ENCODE data around the gene LIX1L.

LIX1L gene

DNA sequence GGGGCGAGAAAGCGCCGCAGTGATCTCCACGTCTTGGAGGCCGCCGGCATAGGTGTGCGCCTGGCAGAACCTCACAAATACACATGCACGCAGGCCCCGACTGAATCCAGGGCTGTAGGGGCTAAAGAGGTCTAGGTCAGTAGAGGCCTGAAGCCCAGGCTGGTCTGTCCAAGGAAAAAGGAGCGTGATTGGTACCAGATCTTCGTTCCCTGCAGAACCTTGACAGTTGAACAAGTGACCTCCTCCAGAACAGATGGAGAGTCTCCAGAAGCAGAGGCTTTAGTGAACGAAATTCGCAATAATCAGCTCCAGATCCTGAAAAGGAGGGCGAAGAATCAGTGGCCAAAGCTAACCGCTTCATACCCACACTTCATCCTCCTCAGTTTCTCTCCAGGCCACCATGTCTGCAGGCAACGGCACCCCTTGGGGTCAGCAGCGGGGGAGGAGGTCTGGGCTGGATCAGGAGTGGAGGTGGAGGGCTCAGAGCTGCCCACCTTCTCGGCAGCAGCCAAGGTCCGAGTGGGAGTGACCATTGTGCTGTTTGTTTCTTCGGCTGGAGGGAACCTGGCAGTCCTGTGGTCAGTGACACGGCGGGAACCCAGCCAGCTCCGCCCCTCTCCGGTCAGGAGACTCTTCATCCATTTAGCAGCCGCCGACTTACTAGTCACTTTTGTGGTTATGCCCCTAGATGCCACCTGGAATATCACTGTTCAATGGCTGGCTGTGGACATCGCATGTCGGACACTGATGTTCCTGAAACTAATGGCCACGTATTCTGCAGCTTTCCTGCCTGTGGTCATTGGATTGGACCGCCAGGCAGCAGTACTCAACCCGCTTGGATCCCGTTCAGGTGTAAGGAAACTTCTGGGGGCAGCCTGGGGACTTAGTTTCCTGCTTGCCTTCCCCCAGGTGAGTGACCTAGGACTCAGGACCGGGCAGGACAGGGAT is 38.6 kb downstream of the LIX1L start:
- TF ChIP-seq, protein P1, sequence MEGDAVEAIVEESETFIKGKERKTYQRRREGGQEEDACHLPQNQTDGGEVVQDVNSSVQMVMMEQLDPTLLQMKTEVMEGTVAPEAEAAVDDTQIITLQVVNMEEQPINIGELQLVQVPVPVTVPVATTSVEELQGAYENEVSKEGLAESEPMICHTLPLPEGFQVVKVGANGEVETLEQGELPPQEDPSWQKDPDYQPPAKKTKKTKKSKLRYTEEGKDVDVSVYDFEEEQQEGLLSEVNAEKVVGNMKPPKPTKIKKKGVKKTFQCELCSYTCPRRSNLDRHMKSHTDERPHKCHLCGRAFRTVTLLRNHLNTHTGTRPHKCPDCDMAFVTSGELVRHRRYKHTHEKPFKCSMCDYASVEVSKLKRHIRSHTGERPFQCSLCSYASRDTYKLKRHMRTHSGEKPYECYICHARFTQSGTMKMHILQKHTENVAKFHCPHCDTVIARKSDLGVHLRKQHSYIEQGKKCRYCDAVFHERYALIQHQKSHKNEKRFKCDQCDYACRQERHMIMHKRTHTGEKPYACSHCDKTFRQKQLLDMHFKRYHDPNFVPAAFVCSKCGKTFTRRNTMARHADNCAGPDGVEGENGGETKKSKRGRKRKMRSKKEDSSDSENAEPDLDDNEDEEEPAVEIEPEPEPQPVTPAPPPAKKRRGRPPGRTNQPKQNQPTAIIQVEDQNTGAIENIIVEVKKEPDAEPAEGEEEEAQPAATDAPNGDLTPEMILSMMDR (IDR thresholded peaks at IDR 0.05; ENCODE audit: insufficient read depth, low read depth, low read length, missing control alignments) = no peak
- DNase-seq (ENCODE audit: low read depth) = peak; percentile 47
- H3K4me3 ChIP-seq (ENCODE audit: low read depth, low read length) = peak overlapping the region; percentile 80

- peak; percentile 94 for DNase-seq (ENCODE audit: low read depth)
- TF ChIP-seq, protein P1 (IDR thresholded peaks at IDR 0.05; ENCODE audit: insufficient read depth, low read depth, low read length, missing control alignments) = no peak
- H3K4me3 ChIP-seq (ENCODE audit: low read depth, low read length) = peak within 1 kb of the TSS; percentile 80
Observed at GRCh38 chr1:145918144-145918991, 39.4 kb downstream of the LIX1L start, which contains the start of gene PEX11B. PEX11B (minus strand) TSS chr1:145918717; CDS start chr1:145918688, 29 bp downstream.

GRCh38 chr1:145917595-145917994 is 40.2 kb downstream of the LIX1L start:
- H3K4me3 ChIP-seq (ENCODE audit: low read depth, low read length) = peak overlapping the region; percentile 80
- no peak for DNase-seq (ENCODE audit: low read depth)

DNA sequence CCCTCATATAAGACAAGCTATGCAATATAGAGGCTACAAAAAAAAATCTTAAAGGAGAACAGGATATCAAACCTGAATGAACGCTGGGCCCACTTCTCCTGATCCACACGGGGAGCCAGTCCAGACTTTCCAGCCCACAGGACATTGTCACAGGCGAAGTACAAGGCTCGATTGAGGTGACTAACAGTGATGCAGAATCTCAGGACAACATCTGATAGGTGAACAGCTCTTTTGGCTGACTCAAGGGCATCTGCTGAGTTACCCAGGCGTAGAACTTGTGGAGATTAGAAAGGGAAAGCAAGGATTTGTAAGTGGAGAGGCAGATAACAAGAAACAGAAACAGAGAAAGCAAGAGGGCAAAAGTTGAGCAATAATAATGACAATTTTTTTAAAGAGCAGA is 41.1 kb downstream of the LIX1L start:
- TF ChIP-seq, protein P1 (IDR thresholded peaks at IDR 0.05; ENCODE audit: insufficient read depth, low read depth, low read length, missing control alignments) = no peak
- DNase-seq (ENCODE audit: low read depth) = no peak
- H3K4me3 ChIP-seq (ENCODE audit: low read depth, low read length) = no peak overlapping the region

More at GRCh38 chr1:145917595-145917994, 40.2 kb downstream of the LIX1L start:
- TF ChIP-seq, protein P1 (IDR thresholded peaks at IDR 0.05; ENCODE audit: insufficient read depth, low read depth, low read length, missing control alignments) = no peak

GRCh38 chr1:145912128-145912641 is 45.6 kb downstream of the LIX1L start:
- no peak overlapping the region for H3K4me3 ChIP-seq (ENCODE audit: low read depth, low read length)
- DNase-seq (ENCODE audit: low read depth) = no peak
- TF ChIP-seq, protein P1 (IDR thresholded peaks at IDR 0.05; ENCODE audit: insufficient read depth, low read depth, low read length, missing control alignments) = no peak

DNA sequence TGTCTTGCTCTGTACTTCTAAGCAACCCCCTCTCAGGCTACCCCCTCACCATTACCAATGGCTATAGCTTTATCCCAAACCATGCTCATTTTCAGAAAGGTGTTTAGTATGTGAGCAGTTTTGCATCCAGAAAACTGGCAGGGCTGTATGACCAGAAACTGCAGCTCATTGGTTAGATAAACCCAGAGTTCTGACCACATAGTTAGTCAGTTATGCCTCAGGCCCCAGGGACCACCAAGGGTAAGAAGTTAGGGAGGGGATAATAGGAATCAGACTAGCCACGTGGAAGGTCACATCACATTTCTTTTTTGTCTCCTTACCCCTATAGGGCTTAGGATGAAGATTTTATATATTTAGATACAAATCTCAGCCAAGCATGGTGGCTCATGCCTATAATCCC is 49.2 kb downstream of the LIX1L start:
- no peak for DNase-seq (ENCODE audit: low read depth)

More for the DNA sequence above, 49.2 kb downstream of the LIX1L start:
- TF ChIP-seq, protein P1 (IDR thresholded peaks at IDR 0.05; ENCODE audit: insufficient read depth, low read depth, low read length, missing control alignments) = no peak
- no peak overlapping the region for H3K4me3 ChIP-seq (ENCODE audit: low read depth, low read length)
